GM23338 (cell line): ENCODE results near the gene SLC6A19. TPM values are rescaled to one million over a fixed set of nuclear protein-coding genes. Genes with fewer than 3 reads are reported as not detected.
"Not testable (repeated sequence)": the region's sequence is repeated elsewhere in the genome, so short reads cannot be mapped to it uniquely, and the experiment has no call there.

ENCODE experiments used
- ATAC-seq: fragments of 200-7000 bp; cut with Tn5 transposase; 3 replicates; pipeline ENCODE4 v1.9.1; 2020
- DNase-seq: peaks from one replicate; pipeline ENCODE4 v3.0.0-alpha.2; 2015; ENCODE audit warnings: low spot score
- H2AFZ ChIP-seq: fragments of 200-600 bp; sonication (generic); 2 replicates; pipeline ENCODE4 v1.8.0; 2016; ENCODE audit warnings: antibody characterized with exemption, mild to moderate bottlenecking, moderate library complexity
- H3F3A ChIP-seq: fragments of 200-600 bp; sonication (generic); replicated peaks from 2 replicates; pipeline ENCODE4 v1.8.0; 2017; ENCODE audit warnings: antibody characterized with exemption, mixed run types, low read depth
- H3K27ac ChIP-seq: fragments of 200-600 bp; sonication (generic); 2 replicates; pipeline ENCODE4 v1.6.1; 2016; ENCODE audit warnings: low read depth
- H3K27me3 ChIP-seq: fragments of 200-600 bp; sonication (generic); 2 replicates; pipeline ENCODE4 v1.8.0; 2016; ENCODE audit warnings: mild to moderate bottlenecking, mixed run types, moderate library complexity; ENCODE audit not compliant: insufficient read depth
- H3K36me3 ChIP-seq: fragments of 200-600 bp; sonication (generic); 2 replicates; pipeline ENCODE4 v1.8.0; 2016; ENCODE audit warnings: mild to moderate bottlenecking; ENCODE audit not compliant: insufficient read depth
- H3K4me1 ChIP-seq: fragments of 200-600 bp; sonication (generic); 2 replicates; pipeline ENCODE4 v1.8.0; 2016; ENCODE audit warnings: mild to moderate bottlenecking, moderate library complexity; ENCODE audit not compliant: insufficient read depth
- H3K4me2 ChIP-seq: fragments of 200-600 bp; sonication (generic); 2 replicates; pipeline ENCODE4 v1.7.1; 2017; ENCODE audit warnings: mixed run types
- H3K4me3 ChIP-seq: fragments of 200-600 bp; sonication (generic); 2 replicates; pipeline ENCODE4 v1.6.1; 2016; ENCODE audit warnings: mixed run types
- H3K79me2 ChIP-seq: fragments of 200-600 bp; sonication (generic); replicated peaks from 2 replicates; pipeline ENCODE4 v1.8.0; 2017; ENCODE audit warnings: mild to moderate bottlenecking; ENCODE audit not compliant: insufficient read depth
- H3K9me2 ChIP-seq: fragments of 200-600 bp; sonication (generic); 2 replicates; pipeline ENCODE4 v1.8.0; 2017; ENCODE audit not compliant: insufficient read depth
- H4K20me1 ChIP-seq: fragments of 200-600 bp; sonication (generic); replicated peaks from 2 replicates; pipeline ENCODE4 v1.8.0; 2017; ENCODE audit warnings: mild to moderate bottlenecking; ENCODE audit not compliant: insufficient read depth
- H3K27ac Mint-ChIP-seq: 2 replicates; pipeline ENCODE4 v1.8.0; 2020; ENCODE audit warnings: inconsistent platforms, mild to moderate bottlenecking, moderate library complexity, mixed read lengths
- H3K27me3 Mint-ChIP-seq: 3 replicates; pipeline ENCODE4 v1.8.0; 2022; ENCODE audit warnings: low read depth, mild to moderate bottlenecking, moderate library complexity, mixed read lengths, inconsistent platforms; ENCODE audit not compliant: insufficient read depth, poor library complexity
- H3K36me3 Mint-ChIP-seq: 3 replicates; pipeline ENCODE4 v1.8.0; 2021; ENCODE audit warnings: low read depth, mild to moderate bottlenecking, inconsistent platforms, moderate library complexity, mixed read lengths
- H3K4me1 Mint-ChIP-seq: 3 replicates; pipeline ENCODE4 v1.8.0; 2020; ENCODE audit warnings: mild to moderate bottlenecking, inconsistent platforms, mixed read lengths
- H3K4me3 Mint-ChIP-seq: 3 replicates; pipeline ENCODE4 v1.8.0; 2021; ENCODE audit warnings: moderate library complexity, mild to moderate bottlenecking, inconsistent platforms, mixed read lengths
- H3K9me3 Mint-ChIP-seq: 3 replicates; pipeline ENCODE4 v1.8.0; 2020; ENCODE audit warnings: moderate library complexity, mild to moderate bottlenecking, inconsistent platforms, mixed read lengths
- CREB1 ChIP-seq: fragments of 250-450 bp; sonication (Bioruptor Pico); IDR thresholded peaks from 2 replicates; pipeline ENCODE4 v1.5.0; 2020; ENCODE audit warnings: low read depth, mild to moderate bottlenecking, moderate library complexity
- ETS1 ChIP-seq: IDR thresholded peaks from 2 replicates; pipeline ENCODE4 v1.6.1; 2016; ENCODE audit warnings: antibody characterized with exemption
- EZH2 ChIP-seq: fragments of 200-600 bp; sonication (generic); IDR thresholded peaks from one replicate; pipeline ENCODE4 v1.8.0; 2017; ENCODE audit warnings: antibody characterized with exemption, mild to moderate bottlenecking, low read depth; ENCODE audit not compliant: unreplicated experiment
- JUNB ChIP-seq: IDR thresholded peaks from one replicate; pipeline ENCODE4 v1.6.1; 2016; ENCODE audit warnings: antibody characterized with exemption; ENCODE audit not compliant: unreplicated experiment
- STAT1 ChIP-seq: IDR thresholded peaks from one replicate; pipeline ENCODE4 v1.6.1; 2016; ENCODE audit warnings: antibody characterized with exemption; ENCODE audit not compliant: unreplicated experiment
- ZNF114 ChIP-seq: fragments of 250-450 bp; sonication (Bioruptor Pico); IDR thresholded peaks from 2 replicates; pipeline ENCODE4 v1.5.0; 2020; ENCODE audit warnings: mild to moderate bottlenecking, moderate library complexity
- ZNF331 ChIP-seq: fragments of 250-450 bp; sonication (Bioruptor Pico); IDR thresholded peaks from 2 replicates; pipeline ENCODE4 v1.5.0; 2020; ENCODE audit warnings: low read depth, mild to moderate bottlenecking, moderate library complexity
- polyA plus RNA-seq: library from polyadenylated mRNA; unstranded; fragments of >200 nt; fragmentation: Nextera tagmentation; extraction: Ambion mirVana; gene quantifications from 2 replicates; pipeline ENCODE4 v1.2.1, GENCODE V29; 2016
- total RNA-seq: library from RNA; depleted of rRNA; stranded (reverse); fragments of >200 nt; shearing (Covaris generic); gene quantifications from 2 replicates; pipeline ENCODE4 v1.2.3, GENCODE V29; 2014
- TF ChIP-seq, protein P1 (sequence below), 2 experiments: fragments of 200-600 bp in 1 of 2; sonication (generic) in 1 of 2; conservative IDR thresholded peaks; 2 replicates each; pipeline versions ENCODE4 v1.5.1 to v1.6.1; 2016 to 2017; ENCODE audit warnings: antibody characterized with exemption in 2 of 2, low read depth in 2 of 2, mild to moderate bottlenecking in 2 of 2, moderate library complexity in 1 of 2
- TF ChIP-seq, protein P2 (sequence below): IDR thresholded peaks from one replicate; pipeline ENCODE4 v1.6.1; 2018; ENCODE audit warnings: antibody characterized with exemption; ENCODE audit not compliant: unreplicated experiment

SLC6A19 gene
- total and polyA plus RNA-seq, 2 experiments from 2014 or later = not detected

DNA sequence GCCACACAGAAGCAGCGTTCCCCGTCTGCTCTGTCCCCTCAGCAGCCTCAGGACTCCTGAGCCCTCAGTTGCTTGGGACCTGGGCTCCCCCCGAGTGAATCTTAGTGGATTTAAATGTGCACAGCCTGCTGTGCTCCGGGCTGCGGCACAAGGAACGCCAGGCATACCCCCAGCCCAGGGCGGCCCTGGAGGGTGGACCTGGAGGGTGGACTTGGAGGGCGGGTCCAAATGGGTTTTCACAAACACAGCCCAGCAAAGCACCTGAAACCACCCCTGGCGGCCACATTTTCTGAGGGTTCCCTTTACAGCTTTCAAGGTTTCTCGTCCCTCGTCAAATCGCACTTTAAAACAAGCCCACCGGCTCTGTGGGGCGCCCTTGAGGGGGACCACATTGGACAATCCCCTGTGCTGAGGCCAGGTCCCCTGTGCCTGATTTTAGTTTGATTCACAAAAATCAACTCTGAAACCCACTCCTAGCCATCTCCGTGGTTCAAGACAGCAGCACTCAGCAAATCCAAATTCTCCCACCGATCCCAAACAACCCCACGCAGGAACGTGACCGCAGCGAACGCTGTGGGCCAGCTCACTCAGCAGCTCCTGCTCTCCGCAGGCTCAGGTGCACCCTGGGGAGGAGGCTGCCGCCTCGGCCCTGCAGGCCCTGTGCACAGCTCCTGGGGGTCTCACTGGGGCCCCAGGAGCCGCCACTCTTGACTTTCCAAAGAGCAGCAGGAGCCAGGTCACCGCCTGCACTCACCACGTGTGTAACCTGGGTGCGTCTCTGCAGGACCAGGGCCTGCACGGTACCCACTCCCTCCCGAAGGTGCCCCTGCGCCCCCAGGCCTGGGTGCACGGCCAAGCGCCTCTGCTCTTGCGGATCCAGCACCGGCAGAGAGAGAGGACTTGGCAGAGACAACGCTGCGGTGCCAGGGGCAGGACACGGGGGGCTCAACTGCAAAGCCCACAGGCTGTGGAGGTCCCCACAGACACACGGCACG lies 64.4 kb downstream of the SLC6A19 start:
- Histone ChIP-seq H3K27ac (no peak overlapping the region), H3F3A (no peaks in the 10 kb centered on the region), H3K4me2 (no peak overlapping the region), H3K4me1 (no peaks in the 10 kb centered on the region), H3K79me2 (no peaks in the 10 kb centered on the region), H4K20me1 (no peaks in the 10 kb centered on the region), H2AFZ (no peak overlapping the region), H3K36me3 (peaks cover 29% of the 10 kb centered on the region), H3K9me2 (no peaks in the 10 kb centered on the region), H3K27me3 (no peaks in the 10 kb centered on the region), H3K4me3 (no peak overlapping the region)
- DNase-seq = no peak
- TF ChIP-seq ZNF114 (CRISPR knock-in tag) = no peak
- no peak for TF ChIP-seq EZH2
- no peak for TF ChIP-seq ZNF331 (CRISPR knock-in tag)
- TF ChIP-seq, protein P1, sequence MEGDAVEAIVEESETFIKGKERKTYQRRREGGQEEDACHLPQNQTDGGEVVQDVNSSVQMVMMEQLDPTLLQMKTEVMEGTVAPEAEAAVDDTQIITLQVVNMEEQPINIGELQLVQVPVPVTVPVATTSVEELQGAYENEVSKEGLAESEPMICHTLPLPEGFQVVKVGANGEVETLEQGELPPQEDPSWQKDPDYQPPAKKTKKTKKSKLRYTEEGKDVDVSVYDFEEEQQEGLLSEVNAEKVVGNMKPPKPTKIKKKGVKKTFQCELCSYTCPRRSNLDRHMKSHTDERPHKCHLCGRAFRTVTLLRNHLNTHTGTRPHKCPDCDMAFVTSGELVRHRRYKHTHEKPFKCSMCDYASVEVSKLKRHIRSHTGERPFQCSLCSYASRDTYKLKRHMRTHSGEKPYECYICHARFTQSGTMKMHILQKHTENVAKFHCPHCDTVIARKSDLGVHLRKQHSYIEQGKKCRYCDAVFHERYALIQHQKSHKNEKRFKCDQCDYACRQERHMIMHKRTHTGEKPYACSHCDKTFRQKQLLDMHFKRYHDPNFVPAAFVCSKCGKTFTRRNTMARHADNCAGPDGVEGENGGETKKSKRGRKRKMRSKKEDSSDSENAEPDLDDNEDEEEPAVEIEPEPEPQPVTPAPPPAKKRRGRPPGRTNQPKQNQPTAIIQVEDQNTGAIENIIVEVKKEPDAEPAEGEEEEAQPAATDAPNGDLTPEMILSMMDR (conservative IDR thresholded peaks at IDR 0.05; ENCODE audit: low read depth in 2 of 2) = no peak
- no peak for TF ChIP-seq STAT1
- H3K36me3 Mint-ChIP-seq = peaks cover 80% of the 10 kb centered on the region
- ATAC-seq = no peak
- H3K4me3 Mint-ChIP-seq = no peak overlapping the region
- H3K27me3 Mint-ChIP-seq = peaks cover 9% of the 10 kb centered on the region
- peak overlapping the region; percentile 56; the same call in 1 of the 2 replicates for H3K27ac Mint-ChIP-seq
- peaks cover 19% of the 10 kb centered on the region; the same call in 2 of the 3 replicates for H3K9me3 Mint-ChIP-seq
- H3K4me1 Mint-ChIP-seq = no peaks in the 10 kb centered on the region

DNA sequence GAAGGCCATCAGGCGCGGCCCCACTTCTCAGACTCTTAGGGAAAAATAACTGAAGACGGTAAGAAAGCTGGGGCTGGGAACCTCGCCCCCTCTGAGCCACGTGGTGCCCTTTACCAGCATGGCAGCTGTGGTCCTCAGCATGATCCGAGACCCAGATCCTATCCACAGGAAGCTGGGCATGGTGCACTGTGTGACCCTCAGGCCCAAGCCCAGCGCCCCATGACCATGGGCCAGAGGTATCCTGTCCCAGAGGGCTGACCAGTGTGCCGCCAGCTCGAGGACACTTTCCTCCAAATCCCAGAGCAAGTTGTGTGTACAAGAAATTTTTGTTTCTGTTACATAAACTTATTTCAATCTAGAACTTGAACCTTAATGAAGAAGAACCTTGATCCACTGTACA lies 65.4 kb downstream of the SLC6A19 start:
- Histone ChIP-seq H3K4me1 (no peaks in the 10 kb centered on the region), H3K27ac (no peak overlapping the region), H3K36me3 (peaks cover 29% of the 10 kb centered on the region), H4K20me1 (no peaks in the 10 kb centered on the region), H2AFZ (no peak overlapping the region), H3K4me3 (no peak overlapping the region), H3K9me2 (no peaks in the 10 kb centered on the region), H3K4me2 (no peak overlapping the region), H3K79me2 (no peaks in the 10 kb centered on the region), H3K27me3 (no peaks in the 10 kb centered on the region), H3F3A (no peaks in the 10 kb centered on the region)
- Mint-ChIP-seq H3K27me3 (peaks cover 9% of the 10 kb centered on the region), H3K9me3 (peaks cover 18% of the 10 kb centered on the region; the same call in 2 of the 3 replicates), H3K4me1 (no peaks in the 10 kb centered on the region), H3K4me3 (no peak overlapping the region), H3K27ac (no peak overlapping the region), H3K36me3 (peaks cover 76% of the 10 kb centered on the region)
- no peak for DNase-seq
- TF ChIP-seq ZNF331 (CRISPR knock-in tag) = no peak
- no peak for TF ChIP-seq EZH2
- TF ChIP-seq JUNB = no peak
- TF ChIP-seq ETS1 = no peak
- TF ChIP-seq CREB1 (CRISPR knock-in tag) = no peak
- TF ChIP-seq, protein P2, sequence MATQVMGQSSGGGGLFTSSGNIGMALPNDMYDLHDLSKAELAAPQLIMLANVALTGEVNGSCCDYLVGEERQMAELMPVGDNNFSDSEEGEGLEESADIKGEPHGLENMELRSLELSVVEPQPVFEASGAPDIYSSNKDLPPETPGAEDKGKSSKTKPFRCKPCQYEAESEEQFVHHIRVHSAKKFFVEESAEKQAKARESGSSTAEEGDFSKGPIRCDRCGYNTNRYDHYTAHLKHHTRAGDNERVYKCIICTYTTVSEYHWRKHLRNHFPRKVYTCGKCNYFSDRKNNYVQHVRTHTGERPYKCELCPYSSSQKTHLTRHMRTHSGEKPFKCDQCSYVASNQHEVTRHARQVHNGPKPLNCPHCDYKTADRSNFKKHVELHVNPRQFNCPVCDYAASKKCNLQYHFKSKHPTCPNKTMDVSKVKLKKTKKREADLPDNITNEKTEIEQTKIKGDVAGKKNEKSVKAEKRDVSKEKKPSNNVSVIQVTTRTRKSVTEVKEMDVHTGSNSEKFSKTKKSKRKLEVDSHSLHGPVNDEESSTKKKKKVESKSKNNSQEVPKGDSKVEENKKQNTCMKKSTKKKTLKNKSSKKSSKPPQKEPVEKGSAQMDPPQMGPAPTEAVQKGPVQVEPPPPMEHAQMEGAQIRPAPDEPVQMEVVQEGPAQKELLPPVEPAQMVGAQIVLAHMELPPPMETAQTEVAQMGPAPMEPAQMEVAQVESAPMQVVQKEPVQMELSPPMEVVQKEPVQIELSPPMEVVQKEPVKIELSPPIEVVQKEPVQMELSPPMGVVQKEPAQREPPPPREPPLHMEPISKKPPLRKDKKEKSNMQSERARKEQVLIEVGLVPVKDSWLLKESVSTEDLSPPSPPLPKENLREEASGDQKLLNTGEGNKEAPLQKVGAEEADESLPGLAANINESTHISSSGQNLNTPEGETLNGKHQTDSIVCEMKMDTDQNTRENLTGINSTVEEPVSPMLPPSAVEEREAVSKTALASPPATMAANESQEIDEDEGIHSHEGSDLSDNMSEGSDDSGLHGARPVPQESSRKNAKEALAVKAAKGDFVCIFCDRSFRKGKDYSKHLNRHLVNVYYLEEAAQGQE = no peak
- no peak for TF ChIP-seq ZNF114 (CRISPR knock-in tag)
- no peak for ATAC-seq

DNA sequence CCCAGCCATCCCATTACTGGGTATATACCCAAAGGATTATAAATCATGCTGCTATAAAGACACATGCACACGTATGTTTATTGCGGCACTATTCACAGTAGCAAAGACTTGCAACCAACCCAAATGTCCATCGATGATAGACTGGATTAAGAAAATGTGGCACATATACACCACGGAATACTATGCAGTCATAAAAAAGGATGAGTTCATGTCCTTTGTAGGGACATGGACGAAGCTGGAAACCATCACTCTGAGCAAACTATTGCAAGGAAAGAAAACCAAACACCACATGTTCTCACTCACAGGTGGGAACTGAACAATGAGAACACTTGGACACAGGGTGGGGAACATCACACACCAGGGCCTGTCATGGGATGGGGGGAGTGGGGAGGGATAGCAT lies 66.1 kb downstream of the SLC6A19 start:
- not testable (repeated sequence) for H3K27me3 ChIP-seq, H3K4me3 Mint-ChIP-seq, H3K4me1 ChIP-seq, H3K27ac Mint-ChIP-seq, H3K27me3 Mint-ChIP-seq, ATAC-seq, H3F3A ChIP-seq, H2AFZ ChIP-seq, H3K27ac ChIP-seq, H3K4me2 ChIP-seq, H3K4me3 ChIP-seq, DNase-seq, H3K79me2 ChIP-seq, H3K9me2 ChIP-seq, H3K4me1 Mint-ChIP-seq, H4K20me1 ChIP-seq
- H3K36me3 ChIP-seq = peaks cover 23% of the 10 kb centered on the region
- Mint-ChIP-seq H3K36me3 (peaks cover 74% of the 10 kb centered on the region), H3K9me3 (peaks cover 11% of the 10 kb centered on the region; the same call in 2 of the 3 replicates)
